ENCODE data around the gene GRIN3B.

Gene GRIN3B

GRCh38 chr19:1008268-1009040 lies 8.2 kb downstream of the GRIN3B start:
- DNase-seq (ENCODE audit: low read depth), result no peak

- DNase-seq (ENCODE audit: low read depth), result no peak
Measured at GRCh38 chr19:1009041-1009980, 9.1 kb downstream of the GRIN3B start.

- DNase-seq (ENCODE audit: low read depth), result no peak
Measured at GRCh38 chr19:1009981-1010538, 9.8 kb downstream of the GRIN3B start.

- no peak for DNase-seq (ENCODE audit: low read depth)
Measured at GRCh38 chr19:1010586-1011510, 10.6 kb downstream of the GRIN3B start.

- DNase-seq (ENCODE audit: low read depth), result no peak
Measured at GRCh38 chr19:1011831-1012333, 11.7 kb downstream of the GRIN3B start.

GRCh38 chr19:1012334-1012733 lies 12.1 kb downstream of the GRIN3B start:
- no peak for DNase-seq (ENCODE audit: low read depth)

GRCh38 chr19:1013218-1013617 lies 13.0 kb downstream of the GRIN3B start:
- no peak for DNase-seq (ENCODE audit: low read depth)

GRCh38 chr19:1014161-1015060 lies 14.2 kb downstream of the GRIN3B start:
- DNase-seq (ENCODE audit: low read depth), result no peak

- no peak for DNase-seq (ENCODE audit: low read depth)
Measured at GRCh38 chr19:1015061-1015781, 15.0 kb downstream of the GRIN3B start.

- no peak for DNase-seq (ENCODE audit: low read depth)
Measured at GRCh38 chr19:1015782-1016646, 15.8 kb downstream of the GRIN3B start.

GRCh38 chr19:1016647-1017114 lies 16.5 kb downstream of the GRIN3B start:
- no peak for DNase-seq (ENCODE audit: low read depth)

- DNase-seq (ENCODE audit: low read depth), result no peak
Measured at GRCh38 chr19:1017115-1017905, 17.1 kb downstream of the GRIN3B start.

- no peak for DNase-seq (ENCODE audit: low read depth)
Measured at GRCh38 chr19:1017906-1018305, 17.7 kb downstream of the GRIN3B start.

- DNase-seq (ENCODE audit: low read depth), result no peak
Measured at GRCh38 chr19:1018393-1018792, 18.2 kb downstream of the GRIN3B start.

GRCh38 chr19:1018932-1019615 lies 18.9 kb downstream of the GRIN3B start:
- DNase-seq (ENCODE audit: low read depth), result no peak

GRCh38 chr19:1019616-1019961 lies 19.4 kb downstream of the GRIN3B start:
- no peak for DNase-seq (ENCODE audit: low read depth)
